OCI-LY7 (cell line): Measurements from ENCODE around the gene TLE3. TPM values are rescaled to one million over a fixed set of nuclear protein-coding genes. Genes with fewer than 3 reads are reported as not detected.

Experiments used
- BruUV-seq: library from RNA; stranded (reverse); fragments of 400-500 nt; replicated peaks from 2 replicates; lab custom pipeline; 2021; lab: Mats Ljungman, UMichigan
- CTCF ChIA-PET: fragments of 300-600 bp; sonication (Branson Sonifier 250); formaldehyde crosslinking; loops from one replicate; lab custom pipeline; 2022; ENCODE audit warnings: antibody characterized with exemption; ENCODE audit not compliant: unreplicated experiment; lab: Charles Lee
- POLR2A ChIA-PET: fragments of 300-600 bp; sonication (Branson Sonifier 250); formaldehyde crosslinking; loops from one replicate; lab custom pipeline; 2022; ENCODE audit warnings: antibody characterized with exemption; lab: Charles Lee
- DNase-seq: peaks from one replicate; pipeline ENCODE4 v3.0.0-alpha.2; 2015; ENCODE audit warnings: low spot score
- H2AFZ ChIP-seq: fragments of 200-600 bp; sonication (generic), shearing (Covaris generic); 2 replicates; pipeline ENCODE4 v1.6.1; 2014; ENCODE audit warnings: mild to moderate bottlenecking, antibody characterized with exemption, low read length, moderate library complexity
- H3K27ac ChIP-seq: fragments of 200-600 bp; sonication (generic); 2 replicates; pipeline ENCODE4 v1.5.1; 2014; ENCODE audit warnings: mixed run types, low read depth, mild to moderate bottlenecking, moderate library complexity, low read length, inconsistent platforms; ENCODE audit not compliant: poor library complexity, severe bottlenecking
- H3K36me3 ChIP-seq: fragments of 200-600 bp; sonication (generic); 2 replicates; pipeline ENCODE4 v1.6.1; 2014; ENCODE audit warnings: mild to moderate bottlenecking, antibody characterized with exemption, low read length, moderate library complexity, mixed read lengths; ENCODE audit not compliant: insufficient read depth
- H3K4me1 ChIP-seq: fragments of 200-600 bp; sonication (generic); 2 replicates; pipeline ENCODE4 v1.5.1; 2014; ENCODE audit warnings: mild to moderate bottlenecking, low read length; ENCODE audit not compliant: insufficient read depth, poor library complexity, severe bottlenecking
- H3K4me2 ChIP-seq: fragments of 200-600 bp; sonication (generic); 2 replicates; pipeline ENCODE4 v1.6.1; 2014; ENCODE audit warnings: mild to moderate bottlenecking, low read length
- H3K4me3 ChIP-seq: fragments of 200-600 bp; sonication (generic); 2 replicates; pipeline ENCODE4 v1.5.1; 2014; ENCODE audit warnings: mild to moderate bottlenecking, low read depth, low read length; ENCODE audit not compliant: poor library complexity, severe bottlenecking
- H3K79me2 ChIP-seq: fragments of 200-600 bp; sonication (generic); 2 replicates; pipeline ENCODE4 v1.6.1; 2016; ENCODE audit warnings: low read depth, mild to moderate bottlenecking, low read length, moderate library complexity, mixed read lengths; ENCODE audit not compliant: insufficient read depth
- H3K9me2 ChIP-seq: fragments of 200-600 bp; sonication (generic); 2 replicates; pipeline ENCODE4 v1.6.1; 2016; ENCODE audit warnings: mild to moderate bottlenecking, low read length, mixed read lengths; ENCODE audit not compliant: insufficient read depth
- H3K9me3 ChIP-seq: fragments of 200-600 bp; sonication (generic); 2 replicates; pipeline ENCODE4 v1.6.1; 2014; ENCODE audit warnings: mild to moderate bottlenecking, mixed run types, low read length, mixed read lengths
- H4K20me1 ChIP-seq: fragments of 200-600 bp; sonication (generic); 2 replicates; pipeline ENCODE4 v1.6.1; 2014; ENCODE audit warnings: mild to moderate bottlenecking, antibody characterized with exemption, low read length, moderate library complexity, mixed read lengths; ENCODE audit not compliant: insufficient read depth
- CTCF ChIP-seq: fragments of 200-600 bp; sonication (generic); conservative IDR thresholded peaks from 2 replicates; pipeline ENCODE4 v1.5.1; 2014; ENCODE audit warnings: mild to moderate bottlenecking, antibody characterized with exemption, low read length, moderate library complexity, mixed read lengths
- EZH2phosphoT487 ChIP-seq: fragments of 200-600 bp; sonication (generic); IDR thresholded peaks from 2 replicates; pipeline ENCODE4 v1.6.1; 2018; ENCODE audit warnings: low read depth, borderline replicate concordance, mild to moderate bottlenecking, mixed run types, antibody characterized with exemption, low read length, moderate library complexity, mixed read lengths
- intact Hi-C: fragments of 100-400 bp; cut with micrococcal nuclease; formaldehyde crosslinking; loops from one replicate; pipeline ENCODE4 v1.10.0; 2022; ENCODE audit not compliant: unreplicated experiment
- total RNA-seq, 2 experiments: library from RNA; depleted of rRNA in 1 of 2; stranded (reverse); fragments of >200 nt in 1 of 2; shearing (Covaris generic) in 1 of 2; gene quantifications; 2 replicates each; pipeline ENCODE4 v1.2.3, GENCODE V29; 2014 to 2022

TLE3 gene
- total RNA-seq, 2 experiments from 2014 or later: 31.9 to 37.9 TPM

- no peak overlapping the region for H3K4me3 ChIP-seq
- no peak for DNase-seq
- no peaks in the 10 kb centered on the region for H3K9me2 ChIP-seq
- no peaks in the 10 kb centered on the region for H3K36me3 ChIP-seq
- no peak overlapping the region for H2AFZ ChIP-seq
- H3K27ac ChIP-seq: no peak overlapping the region
- intact Hi-C loops: no loop called here
- TF ChIP-seq CTCF (no peak), EZH2phosphoT487 (no peak)
- H3K79me2 ChIP-seq: no peaks in the 10 kb centered on the region
- no peak overlapping the region for H3K4me2 ChIP-seq
- H3K9me3 ChIP-seq: no peaks in the 10 kb centered on the region
- BruUV-seq: no TSS peak
- ChIA-PET POLR2A (no interaction called here), CTCF (no interaction called here)
- no peaks in the 10 kb centered on the region for H3K4me1 ChIP-seq
- no peaks in the 10 kb centered on the region for H4K20me1 ChIP-seq
These were observed 22.3 kb upstream of the TLE3 start for GRCh38 chr15:70119911-70120508.

GRCh38 chr15:70118599-70118998, 20.9 kb upstream of the TLE3 start:
- TF ChIP-seq EZH2phosphoT487 (no peak), CTCF (no peak)
- H3K79me2 ChIP-seq: no peaks in the 10 kb centered on the region
- no peaks in the 10 kb centered on the region for H3K9me2 ChIP-seq
- H3K4me1 ChIP-seq: no peaks in the 10 kb centered on the region
- no peak overlapping the region for H3K27ac ChIP-seq
- no peak overlapping the region for H3K4me3 ChIP-seq
- H3K9me3 ChIP-seq: no peaks in the 10 kb centered on the region
- DNase-seq: no peak
- no TSS peak for BruUV-seq
- H2AFZ ChIP-seq: no peak overlapping the region
- no peaks in the 10 kb centered on the region for H3K36me3 ChIP-seq
- no peaks in the 10 kb centered on the region for H4K20me1 ChIP-seq
- ChIA-PET CTCF (no interaction called here), POLR2A (no interaction called here)
- no peak overlapping the region for H3K4me2 ChIP-seq
- intact Hi-C loops: no loop called here

- intact Hi-C loops: no loop called here
- TF ChIP-seq EZH2phosphoT487 (no peak), CTCF (no peak)
- Histone ChIP-seq H3K79me2 (no peaks in the 10 kb centered on the region), H3K9me3 (no peaks in the 10 kb centered on the region), H3K4me3 (no peak overlapping the region), H3K27ac (no peak overlapping the region), H3K9me2 (no peaks in the 10 kb centered on the region), H3K36me3 (no peaks in the 10 kb centered on the region), H3K4me1 (peaks cover 6% of the 10 kb centered on the region), H3K4me2 (no peak overlapping the region), H4K20me1 (no peaks in the 10 kb centered on the region), H2AFZ (no peak overlapping the region)
- BruUV-seq: no TSS peak
- DNase-seq: no peak
- ChIA-PET CTCF (no interaction called here), POLR2A (interaction anchor here (0.7 kb wide), 1 partner anchor 1651 kb away, joined by 3 read pairs; no protein-coding TSS in a partner anchor)
These were observed 18.6 kb upstream of the TLE3 start for GRCh38 chr15:70116317-70116716.
